Kidney epithelial cell (primary cell): ENCODE data around the gene RAD51B. TPM values are rescaled to one million over a fixed set of nuclear protein-coding genes. Genes with fewer than 3 reads are reported as not detected.

Experiments used
- DNase-seq: peaks from one replicate; pipeline ENCODE4 v3.0.0-alpha.2; 2010; ENCODE audit warnings: low read depth
- H3K27me3 ChIP-seq: 2 replicates; pipeline ENCODE4 v1.6.0; 2011; ENCODE audit warnings: low read length; ENCODE audit not compliant: control insufficient read depth, insufficient read depth
- H3K36me3 ChIP-seq: 2 replicates; pipeline ENCODE4 v1.5.1; 2011; ENCODE audit warnings: low read length; ENCODE audit not compliant: control insufficient read depth, insufficient read depth
- H3K4me3 ChIP-seq: 2 replicates; pipeline ENCODE4 v1.5.1; 2011; ENCODE audit warnings: low read depth, mild to moderate bottlenecking, control low read depth, low read length
- CTCF ChIP-seq: IDR thresholded peaks from 2 replicates; pipeline ENCODE4 v1.5.1; 2011; ENCODE audit warnings: mild to moderate bottlenecking, moderate library complexity, low read length, control low read depth, inconsistent platforms; ENCODE audit not compliant: insufficient read depth, poor library complexity, severe bottlenecking
- total RNA-seq: library from RNA; depleted of rRNA; stranded (reverse); fragments of >200 nt; gene quantifications from 2 replicates; pipeline ENCODE4 v1.2.3, GENCODE V29; 2015

Gene RAD51B
- total RNA-seq, 1 donor from 2014 or later = 9.5 TPM

GRCh38 chr14:68598089-68598488, 778.5 kb downstream of the RAD51B start:
- H3K36me3 ChIP-seq = no peaks in the 10 kb centered on the region
- DNase-seq = no peak
- no peak overlapping the region for H3K4me3 ChIP-seq
- TF ChIP-seq CTCF = no peak
- no peaks in the 10 kb centered on the region for H3K27me3 ChIP-seq

- TF ChIP-seq CTCF = no peak
- Histone ChIP-seq H3K4me3 (no peak overlapping the region), H3K27me3 (no peaks in the 10 kb centered on the region), H3K36me3 (no peaks in the 10 kb centered on the region)
- DNase-seq = peak; percentile 75
Observed at GRCh38 chr14:68598621-68599447, 779.3 kb downstream of the RAD51B start.

- H3K27me3 ChIP-seq = no peaks in the 10 kb centered on the region
- H3K4me3 ChIP-seq = no peak overlapping the region
- TF ChIP-seq CTCF = no peak
- no peak for DNase-seq
- no peaks in the 10 kb centered on the region for H3K36me3 ChIP-seq
Observed at GRCh38 chr14:68599896-68600610, 780.5 kb downstream of the RAD51B start.

- TF ChIP-seq CTCF = no peak
- Histone ChIP-seq H3K27me3 (no peaks in the 10 kb centered on the region), H3K36me3 (no peaks in the 10 kb centered on the region), H3K4me3 (no peak overlapping the region)
- DNase-seq = no peak
Observed at GRCh38 chr14:68602507-68602906, 782.9 kb downstream of the RAD51B start.

GRCh38 chr14:68603533-68604360, 784.2 kb downstream of the RAD51B start:
- TF ChIP-seq CTCF = no peak
- no peak overlapping the region for H3K4me3 ChIP-seq
- no peaks in the 10 kb centered on the region for H3K36me3 ChIP-seq
- no peaks in the 10 kb centered on the region for H3K27me3 ChIP-seq
- no peak for DNase-seq
